ENCODE results near the gene ANKRD53. TPM values are rescaled to one million over a fixed set of nuclear protein-coding genes. Genes with fewer than 3 reads are reported as not detected.
"Not testable (repeated sequence)": the region's sequence is repeated elsewhere in the genome, so short reads cannot be mapped to it uniquely, and the experiment has no call there.

Gene ANKRD53
- total and polyA plus RNA-seq, 5 donors from 2014 or later, result 0.09 to 0.94 TPM; not detected in 3

- no peak overlapping the region for H3K4me3 ChIP-seq (ENCODE audit: low read depth, low read length)
- Mint-ChIP-seq H3K36me3 (no peaks in the 10 kb centered on the region), H3K27ac (no peak overlapping the region)
Observed at GRCh38 chr2:71003966-71004755, 25.7 kb downstream of the ANKRD53 start.

GRCh38 chr2:71004857-71005256 lies 26.4 kb downstream of the ANKRD53 start:
- Histone ChIP-seq H3K4me3 (ENCODE audit: low read depth, low read length) (no peak overlapping the region), H3K36me3 (ENCODE audit: control insufficient read depth, insufficient read depth, low read length) (no peaks in the 10 kb centered on the region), H3K9me3 (ENCODE audit: control insufficient read depth in 2 of 2, low read length in 2 of 2) (no peaks in the 10 kb centered on the region), H3K4me1 (ENCODE audit: control insufficient read depth, insufficient read depth, low read length, poor library complexity, severe bottlenecking) (peaks cover 8% of the 10 kb centered on the region), H3K27ac (ENCODE audit: insufficient read depth, low read length, poor library complexity, severe bottlenecking) (no peak overlapping the region), H3K27me3 (ENCODE audit: control insufficient read depth, insufficient read depth, low read length) (no peaks in the 10 kb centered on the region)
- no peak for DNase-seq
- H3K9me3 Mint-ChIP-seq, result no peaks in the 10 kb centered on the region
- no peak for ATAC-seq (ENCODE audit: low read depth in 2 of 2)
- H3K4me1 Mint-ChIP-seq, result peaks cover 6 to 15% (median 9%) of the 10 kb centered on the region in 4 donors
- H3K36me3 Mint-ChIP-seq, result no peaks in the 10 kb centered on the region
- no peak overlapping the region for H3K27ac Mint-ChIP-seq
- no peaks in the 10 kb centered on the region for H3K27me3 Mint-ChIP-seq
- H3K4me3 Mint-ChIP-seq, result no peak overlapping the region

More at GRCh38 chr2:71003966-71004755, 25.7 kb downstream of the ANKRD53 start:
- Histone ChIP-seq H3K27me3 (ENCODE audit: control insufficient read depth, insufficient read depth, low read length) (no peaks in the 10 kb centered on the region), H3K36me3 (ENCODE audit: control insufficient read depth, insufficient read depth, low read length) (no peaks in the 10 kb centered on the region), H3K4me1 (ENCODE audit: control insufficient read depth, insufficient read depth, low read length, poor library complexity, severe bottlenecking) (peaks cover 8% of the 10 kb centered on the region), H3K9me3 (ENCODE audit: control insufficient read depth in 2 of 2, low read length in 2 of 2) (no peaks in the 10 kb centered on the region), H3K27ac (ENCODE audit: insufficient read depth, low read length, poor library complexity, severe bottlenecking) (no peak overlapping the region)
- DNase-seq (no peak), ATAC-seq (ENCODE audit: low read depth in 2 of 2) (no peak)
- H3K9me3 Mint-ChIP-seq, result no peaks in the 10 kb centered on the region
- no peaks in the 10 kb centered on the region for H3K27me3 Mint-ChIP-seq
- no peak overlapping the region for H3K4me3 Mint-ChIP-seq
- peaks cover 6 to 15% (median 9%) of the 10 kb centered on the region in 4 donors for H3K4me1 Mint-ChIP-seq

GRCh38 chr2:71005271-71006202 lies 27.1 kb downstream of the ANKRD53 start:
- H3K4me3 Mint-ChIP-seq, result no peak overlapping the region
- ATAC-seq (ENCODE audit: low read depth in 2 of 2), result no peak

GRCh38 chr2:71006323-71006722 lies 27.9 kb downstream of the ANKRD53 start:
- DNase-seq (no peak), ATAC-seq (ENCODE audit: low read depth in 2 of 2) (no peak)
- Histone ChIP-seq H3K4me3 (ENCODE audit: low read depth, low read length) (no peak overlapping the region), H3K4me1 (ENCODE audit: control insufficient read depth, insufficient read depth, low read length, poor library complexity, severe bottlenecking) (peaks cover 1% of the 10 kb centered on the region), H3K9me3 (ENCODE audit: control insufficient read depth in 2 of 2, low read length in 2 of 2) (no peaks in the 10 kb centered on the region), H3K27ac (ENCODE audit: insufficient read depth, low read length, poor library complexity, severe bottlenecking) (no peak overlapping the region), H3K36me3 (ENCODE audit: control insufficient read depth, insufficient read depth, low read length) (no peaks in the 10 kb centered on the region), H3K27me3 (ENCODE audit: control insufficient read depth, insufficient read depth, low read length) (no peaks in the 10 kb centered on the region)
- Mint-ChIP-seq H3K9me3 (peaks cover 0 to 3% (median 0%) of the 10 kb centered on the region in 7 donors), H3K36me3 (no peaks in the 10 kb centered on the region), H3K27me3 (no peaks in the 10 kb centered on the region), H3K4me1 (peaks cover 0 to 6% (median under 1%) of the 10 kb centered on the region in 4 donors), H3K4me3 (no peak overlapping the region), H3K27ac (no peak overlapping the region)

More at GRCh38 chr2:71005271-71006202, 27.1 kb downstream of the ANKRD53 start:
- peaks cover 6 to 13% (median 6%) of the 10 kb centered on the region in 4 donors for H3K4me1 Mint-ChIP-seq
- H3K9me3 ChIP-seq (ENCODE audit: control insufficient read depth in 2 of 2, low read length in 2 of 2), result no peaks in the 10 kb centered on the region
- H3K27ac ChIP-seq (ENCODE audit: insufficient read depth, low read length, poor library complexity, severe bottlenecking), result no peak overlapping the region
- no peaks in the 10 kb centered on the region for H3K27me3 ChIP-seq (ENCODE audit: control insufficient read depth, insufficient read depth, low read length)
- no peaks in the 10 kb centered on the region for H3K36me3 Mint-ChIP-seq
- no peaks in the 10 kb centered on the region for H3K36me3 ChIP-seq (ENCODE audit: control insufficient read depth, insufficient read depth, low read length)
- peak overlapping the region in 1 of 3 donors; percentile 2 for H3K27ac Mint-ChIP-seq
- H3K4me3 ChIP-seq (ENCODE audit: low read depth, low read length), result no peak overlapping the region
- DNase-seq, result no peak
- no peaks in the 10 kb centered on the region for H3K27me3 Mint-ChIP-seq
- peaks cover 8% of the 10 kb centered on the region for H3K4me1 ChIP-seq (ENCODE audit: control insufficient read depth, insufficient read depth, low read length, poor library complexity, severe bottlenecking)
- peaks cover 0 to 3% (median 0%) of the 10 kb centered on the region in 7 donors for H3K9me3 Mint-ChIP-seq

- H3K27me3 Mint-ChIP-seq, result peaks cover 7% of the 10 kb centered on the region
- no peak overlapping the region for H3K4me3 ChIP-seq (ENCODE audit: low read depth, low read length)
- no peak overlapping the region for H3K27ac ChIP-seq (ENCODE audit: insufficient read depth, low read length, poor library complexity, severe bottlenecking)
- no peaks in the 10 kb centered on the region for H3K36me3 ChIP-seq (ENCODE audit: control insufficient read depth, insufficient read depth, low read length)
- H3K9me3 ChIP-seq (ENCODE audit: control insufficient read depth in 2 of 2, low read length in 2 of 2), result no peaks in the 10 kb centered on the region
- H3K27ac Mint-ChIP-seq, result no peak overlapping the region
- peaks cover 0 to 3% (median 0%) of the 10 kb centered on the region in 7 donors for H3K9me3 Mint-ChIP-seq
- H3K36me3 Mint-ChIP-seq, result no peaks in the 10 kb centered on the region
- DNase-seq (no peak), ATAC-seq (ENCODE audit: low read depth in 2 of 2) (no peak)
- H3K4me1 ChIP-seq (ENCODE audit: control insufficient read depth, insufficient read depth, low read length, poor library complexity, severe bottlenecking), result no peaks in the 10 kb centered on the region
- no peaks in the 10 kb centered on the region for H3K4me1 Mint-ChIP-seq
- H3K27me3 ChIP-seq (ENCODE audit: control insufficient read depth, insufficient read depth, low read length), result no peaks in the 10 kb centered on the region
- no peak overlapping the region for H3K4me3 Mint-ChIP-seq
Observed at GRCh38 chr2:71006955-71007799, 28.7 kb downstream of the ANKRD53 start.

GRCh38 chr2:71008342-71008741 lies 29.9 kb downstream of the ANKRD53 start:
- Histone ChIP-seq H3K9me3 (ENCODE audit: control insufficient read depth in 2 of 2, low read length in 2 of 2) (no peaks in the 10 kb centered on the region), H3K36me3 (ENCODE audit: control insufficient read depth, insufficient read depth, low read length) (no peaks in the 10 kb centered on the region), H3K4me3 (ENCODE audit: low read depth, low read length) (no peak overlapping the region), H3K4me1 (ENCODE audit: control insufficient read depth, insufficient read depth, low read length, poor library complexity, severe bottlenecking) (no peaks in the 10 kb centered on the region), H3K27me3 (ENCODE audit: control insufficient read depth, insufficient read depth, low read length) (no peaks in the 10 kb centered on the region), H3K27ac (ENCODE audit: insufficient read depth, low read length, poor library complexity, severe bottlenecking) (no peak overlapping the region)
- peaks cover 7% of the 10 kb centered on the region for H3K27me3 Mint-ChIP-seq
- no peak overlapping the region for H3K4me3 Mint-ChIP-seq
- H3K36me3 Mint-ChIP-seq, result no peaks in the 10 kb centered on the region
- no peak for ATAC-seq (ENCODE audit: low read depth in 2 of 2)
- no peak for DNase-seq
- peaks cover 0 to 3% (median 0%) of the 10 kb centered on the region in 7 donors for H3K9me3 Mint-ChIP-seq
- H3K4me1 Mint-ChIP-seq, result no peaks in the 10 kb centered on the region
- no peak overlapping the region for H3K27ac Mint-ChIP-seq

GRCh38 chr2:71011786-71012185 lies 33.4 kb downstream of the ANKRD53 start:
- H3K36me3 Mint-ChIP-seq; H3K27ac Mint-ChIP-seq; H3K27ac ChIP-seq (ENCODE audit: insufficient read depth, low read length, poor library complexity, severe bottlenecking); ATAC-seq (ENCODE audit: low read depth in 2 of 2); H3K4me3 Mint-ChIP-seq; DNase-seq; H3K36me3 ChIP-seq (ENCODE audit: control insufficient read depth, insufficient read depth, low read length); H3K9me3 ChIP-seq (ENCODE audit: control insufficient read depth in 2 of 2, low read length in 2 of 2); H3K9me3 Mint-ChIP-seq; H3K4me1 Mint-ChIP-seq; H3K27me3 Mint-ChIP-seq; H3K4me1 ChIP-seq (ENCODE audit: control insufficient read depth, insufficient read depth, low read length, poor library complexity, severe bottlenecking); H3K27me3 ChIP-seq (ENCODE audit: control insufficient read depth, insufficient read depth, low read length); H3K4me3 ChIP-seq (ENCODE audit: low read depth, low read length): not testable (repeated sequence)
